Inferior parietal cortex (tissue), 1 donor: ENCODE results near the gene TMC4.
"Not testable (repeated sequence)": the region's sequence is repeated elsewhere in the genome, so short reads cannot be mapped to it uniquely, and the experiment has no call there.

ENCODE experiments used
- DNase-seq: peaks from one replicate; pipeline ENCODE4 v3.0.0-alpha.2; 2016; ENCODE audit errors: extremely low spot score

The TMC4 gene, protein sequence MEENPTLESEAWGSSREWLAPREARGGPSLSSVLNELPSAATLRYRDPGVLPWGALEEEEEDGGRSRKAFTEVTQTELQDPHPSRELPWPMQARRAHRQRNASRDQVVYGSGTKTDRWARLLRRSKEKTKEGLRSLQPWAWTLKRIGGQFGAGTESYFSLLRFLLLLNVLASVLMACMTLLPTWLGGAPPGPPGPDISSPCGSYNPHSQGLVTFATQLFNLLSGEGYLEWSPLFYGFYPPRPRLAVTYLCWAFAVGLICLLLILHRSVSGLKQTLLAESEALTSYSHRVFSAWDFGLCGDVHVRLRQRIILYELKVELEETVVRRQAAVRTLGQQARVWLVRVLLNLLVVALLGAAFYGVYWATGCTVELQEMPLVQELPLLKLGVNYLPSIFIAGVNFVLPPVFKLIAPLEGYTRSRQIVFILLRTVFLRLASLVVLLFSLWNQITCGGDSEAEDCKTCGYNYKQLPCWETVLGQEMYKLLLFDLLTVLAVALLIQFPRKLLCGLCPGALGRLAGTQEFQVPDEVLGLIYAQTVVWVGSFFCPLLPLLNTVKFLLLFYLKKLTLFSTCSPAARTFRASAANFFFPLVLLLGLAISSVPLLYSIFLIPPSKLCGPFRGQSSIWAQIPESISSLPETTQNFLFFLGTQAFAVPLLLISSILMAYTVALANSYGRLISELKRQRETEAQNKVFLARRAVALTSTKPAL

DNA sequence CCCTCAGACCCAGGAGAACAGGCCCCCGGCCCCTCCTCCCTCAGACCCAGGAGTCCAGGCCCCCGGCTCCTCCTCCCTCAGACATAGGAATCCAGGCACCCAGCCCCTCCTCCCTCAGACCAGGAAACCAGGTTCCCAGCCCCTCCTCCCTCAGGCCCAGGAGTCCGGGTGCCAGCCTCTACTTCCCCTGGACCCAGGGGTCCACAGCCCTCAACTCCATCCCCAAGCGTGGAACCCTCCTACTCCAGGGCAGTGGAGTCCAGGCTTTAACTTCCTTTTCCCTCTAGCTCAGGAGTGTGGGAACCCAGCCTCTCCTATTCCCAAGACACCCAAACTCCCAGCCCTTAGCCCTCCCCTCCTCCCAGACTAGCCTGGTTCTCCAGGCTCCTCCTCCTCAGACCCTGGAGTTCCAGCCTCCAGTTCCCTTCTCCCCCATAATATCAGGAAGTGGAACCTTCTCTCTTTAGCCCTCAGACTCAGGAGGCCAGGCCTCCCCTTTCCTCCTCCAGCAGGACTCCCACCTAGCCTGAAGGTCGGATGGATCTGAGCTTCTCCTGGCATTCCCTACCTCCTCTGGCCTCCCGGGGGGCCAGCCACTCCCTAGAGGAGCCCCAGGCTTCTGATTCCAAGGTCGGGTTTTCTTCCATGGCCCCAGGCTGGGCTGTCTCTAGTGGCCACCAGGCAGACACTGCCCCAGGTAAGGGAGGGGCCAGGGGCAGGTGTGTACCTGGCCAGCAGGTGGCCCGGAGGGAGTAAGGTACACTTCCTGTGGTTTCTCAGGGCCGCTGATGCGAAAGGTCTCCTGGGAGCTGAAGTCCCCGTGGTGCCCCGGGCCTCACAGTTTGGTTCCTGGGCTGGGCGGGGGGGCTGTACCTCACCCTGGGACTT lies at the start of gene TMC4:
TSS of gene TMC4 (minus strand) at position 690 of the 888 bp plus-strand sequence. CDS start at position 647, 43 bp downstream.
- no peak for DNase-seq

DNA sequence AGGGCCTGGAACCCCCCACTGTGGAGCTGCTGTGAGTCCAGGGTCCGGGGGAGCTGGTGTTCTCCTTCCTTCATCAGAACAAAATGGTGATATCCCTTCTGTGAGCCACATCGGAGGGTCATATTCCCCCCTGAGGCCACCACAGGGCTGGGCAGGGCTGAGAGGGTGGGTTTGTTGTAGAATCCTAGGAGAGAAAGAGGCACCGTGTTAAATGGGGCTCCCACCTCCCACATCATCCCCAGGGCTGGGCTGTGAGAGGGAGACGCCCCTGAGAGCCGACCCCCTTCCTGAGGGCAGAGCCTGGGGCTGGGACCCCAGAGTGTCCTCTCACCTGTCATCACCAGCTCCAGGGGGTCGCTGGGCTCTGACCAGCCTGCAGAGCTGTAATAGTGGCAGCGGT lies 49.0 kb upstream of the TMC4 start:
- DNase-seq: not testable (repeated sequence)

DNA sequence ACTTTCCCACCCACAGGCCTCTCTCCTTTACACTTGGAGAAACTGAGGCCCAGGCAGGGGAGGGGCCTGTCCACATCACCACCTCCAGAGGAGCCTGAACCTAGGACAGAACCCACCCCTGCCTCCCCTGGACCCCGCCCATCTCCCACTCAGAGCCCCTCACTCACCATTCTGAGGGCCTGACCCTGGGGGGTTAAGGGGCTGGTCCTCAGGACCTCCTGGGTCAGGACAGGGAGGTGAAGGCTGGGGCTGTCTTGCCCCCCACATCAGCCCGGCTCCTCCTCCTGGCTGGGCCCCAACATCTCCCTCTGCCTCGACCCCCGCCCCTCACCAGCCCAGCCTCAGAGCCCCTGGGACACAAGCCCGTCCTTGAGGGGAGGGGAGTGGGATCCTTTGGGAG lies 46.7 kb upstream of the TMC4 start:
- DNase-seq: not testable (repeated sequence)

DNA sequence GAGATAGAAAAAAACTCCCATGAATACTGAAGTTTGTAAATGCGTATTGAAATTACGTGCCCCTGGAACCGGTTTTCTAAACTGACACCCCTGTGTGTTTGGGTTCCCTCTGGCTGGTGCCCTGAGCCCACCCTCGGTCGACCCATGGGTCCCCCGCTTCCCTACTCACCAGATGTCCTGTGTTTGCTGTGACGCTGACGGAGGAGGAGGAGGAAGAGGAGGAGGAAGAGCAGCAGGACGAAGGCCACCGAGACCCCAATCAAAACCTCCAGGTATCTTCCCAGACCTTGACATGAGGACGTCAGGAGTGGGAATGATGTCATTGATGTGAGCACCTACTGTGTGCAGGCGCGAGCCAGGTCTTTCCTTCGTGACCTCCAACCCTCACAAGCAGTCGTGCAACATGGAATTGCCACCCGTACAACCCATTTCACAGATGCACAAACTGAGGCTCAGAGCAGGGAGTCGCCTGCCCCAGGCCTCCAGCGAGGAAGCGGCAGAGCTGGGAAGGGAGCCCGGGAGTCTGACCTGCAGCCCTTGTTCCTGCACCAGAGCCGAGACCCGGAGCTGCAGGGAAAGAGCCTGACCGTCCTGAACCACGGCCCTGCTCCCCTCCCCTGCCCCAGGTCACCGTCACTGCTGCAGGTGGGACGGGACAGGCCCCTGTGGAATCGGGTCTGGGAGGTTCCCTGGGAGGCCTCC lies 46.2 kb upstream of the TMC4 start:
- DNase-seq: no peak

DNA sequence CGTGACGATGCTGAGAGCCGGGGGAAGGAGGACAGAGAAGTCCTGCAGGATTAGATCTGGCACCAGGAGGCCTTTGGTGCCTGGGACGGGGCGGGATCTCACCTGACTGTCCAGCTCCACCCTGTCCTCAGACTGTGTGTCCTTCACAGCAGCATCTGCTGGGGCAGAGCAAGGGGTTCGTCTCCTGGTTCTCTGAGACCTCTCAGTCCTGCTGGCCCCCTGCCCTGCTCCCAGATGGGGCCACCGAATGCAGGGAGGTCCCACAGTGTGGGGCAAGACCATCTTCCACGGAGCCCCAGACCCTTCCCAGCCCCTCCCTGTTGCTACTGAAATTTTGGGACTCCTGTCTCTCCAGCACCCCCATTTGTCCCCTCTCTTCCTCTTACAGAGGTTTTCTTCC lies 45.3 kb upstream of the TMC4 start:
- DNase-seq: no peak

DNA sequence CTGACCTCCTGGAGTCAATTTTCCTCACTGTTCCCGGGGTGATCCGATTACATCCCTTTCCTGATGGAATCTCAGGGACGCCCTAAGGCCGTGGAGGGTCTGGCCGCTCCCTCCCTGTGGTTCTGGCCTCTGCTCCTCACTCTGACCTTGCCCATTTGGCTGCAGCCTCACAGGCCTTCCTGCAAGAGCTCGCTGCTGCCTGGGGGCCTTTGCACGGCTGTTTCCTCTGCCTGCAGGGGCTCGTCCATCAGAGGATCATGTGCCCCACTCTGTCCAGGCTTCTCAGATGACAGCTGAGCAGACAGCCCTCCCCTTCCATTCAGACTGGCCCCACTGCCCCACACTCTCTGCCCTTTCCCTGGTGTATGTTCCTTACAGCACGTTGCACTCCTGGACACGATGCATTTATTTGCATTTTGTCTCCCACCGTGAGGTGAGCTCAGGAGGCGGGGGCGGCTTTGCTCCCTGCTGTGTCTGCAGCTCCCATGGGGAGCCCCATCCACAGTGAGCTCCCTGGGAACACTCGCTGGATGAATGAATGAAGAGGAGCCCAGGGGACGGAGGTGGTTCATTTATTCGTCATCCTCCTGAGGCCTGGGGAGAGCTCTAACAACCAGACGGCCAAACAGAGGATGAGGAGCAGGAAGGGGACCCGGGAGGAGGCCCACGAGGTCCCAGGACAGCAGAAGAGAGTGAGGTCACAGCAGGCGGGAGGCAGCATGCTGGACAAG lies 44.7 kb upstream of the TMC4 start:
- not testable (repeated sequence) for DNase-seq

DNA sequence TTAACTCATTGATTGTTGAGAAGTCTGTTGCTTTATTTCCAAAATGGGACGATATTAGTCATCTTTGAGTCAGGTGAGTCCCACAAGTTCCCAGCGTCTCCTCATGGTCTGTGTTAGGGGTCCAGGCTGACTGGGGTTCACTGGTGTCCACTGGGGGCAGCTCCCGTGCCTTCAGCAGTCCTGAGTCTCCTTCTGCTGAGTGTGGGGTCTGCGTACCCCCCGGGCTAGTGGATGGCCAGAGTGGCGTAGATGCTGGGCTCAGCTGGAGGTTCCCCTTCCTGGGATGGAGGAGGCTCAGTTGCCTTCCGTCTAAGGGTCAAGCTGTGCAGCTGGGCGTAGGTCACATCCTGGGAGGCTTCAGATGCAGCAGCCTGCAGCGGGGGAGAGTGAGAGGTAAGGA lies 43.9 kb upstream of the TMC4 start:
- DNase-seq: no peak

DNA sequence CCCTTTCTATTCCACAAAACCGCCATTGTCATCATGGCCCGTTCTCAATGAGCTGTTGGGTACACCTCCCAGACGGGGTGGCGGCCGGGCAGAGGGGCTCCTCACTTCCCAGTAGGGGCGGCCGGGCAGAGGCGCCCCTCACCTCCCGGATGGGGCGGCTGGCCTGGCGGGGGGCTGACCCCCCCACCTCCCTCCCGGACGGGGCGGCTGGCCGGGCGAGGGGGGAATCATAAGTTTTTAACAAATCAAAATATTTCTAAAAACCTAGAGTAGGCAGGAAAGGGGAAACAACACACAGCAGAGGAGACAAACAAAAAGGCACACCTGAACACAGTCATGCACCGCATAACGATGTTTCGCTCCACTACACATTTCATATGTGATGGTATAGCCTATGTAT lies 41.8 kb upstream of the TMC4 start:
- DNase-seq: not testable (repeated sequence)

DNA sequence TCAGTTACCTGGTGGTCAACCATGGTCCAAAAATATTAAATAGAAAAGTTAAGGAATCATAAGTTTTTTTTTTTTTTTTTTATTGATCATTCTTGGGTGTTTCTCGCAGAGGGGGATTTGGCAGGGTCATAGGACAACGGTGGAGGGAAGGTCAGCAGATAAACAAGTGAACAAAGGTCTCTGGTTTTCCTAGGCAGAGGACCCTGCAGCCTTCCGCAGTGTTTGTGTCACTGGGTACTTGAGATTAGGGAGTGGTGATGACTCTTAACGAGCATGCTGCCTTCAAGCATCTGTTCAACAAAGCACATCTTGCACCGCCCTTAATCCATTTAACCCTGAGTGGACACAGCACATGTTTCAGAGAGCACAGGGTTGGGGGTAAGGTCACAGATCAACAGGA lies 41.3 kb upstream of the TMC4 start:
- DNase-seq: not testable (repeated sequence)

DNA sequence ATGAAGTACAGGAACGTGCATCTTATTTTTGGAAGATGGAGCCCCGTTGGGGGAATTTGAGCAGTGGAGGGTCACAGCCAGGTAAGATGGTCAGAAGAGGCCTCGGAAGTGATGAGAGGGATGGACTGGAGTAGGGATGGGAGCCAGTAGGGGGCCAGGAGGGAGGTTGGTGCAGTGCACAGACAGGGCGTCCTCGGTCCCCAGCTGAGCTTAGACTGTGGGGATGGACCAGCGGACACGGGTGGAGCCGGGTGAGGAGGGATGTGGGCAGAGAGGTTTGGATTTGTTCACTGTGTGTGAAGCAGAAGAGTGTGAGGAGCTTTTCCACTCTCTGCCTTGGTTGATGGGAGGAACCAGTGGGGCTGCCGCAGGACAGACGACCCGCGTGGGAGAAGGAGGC lies 38.3 kb upstream of the TMC4 start:
- no peak for DNase-seq

DNA sequence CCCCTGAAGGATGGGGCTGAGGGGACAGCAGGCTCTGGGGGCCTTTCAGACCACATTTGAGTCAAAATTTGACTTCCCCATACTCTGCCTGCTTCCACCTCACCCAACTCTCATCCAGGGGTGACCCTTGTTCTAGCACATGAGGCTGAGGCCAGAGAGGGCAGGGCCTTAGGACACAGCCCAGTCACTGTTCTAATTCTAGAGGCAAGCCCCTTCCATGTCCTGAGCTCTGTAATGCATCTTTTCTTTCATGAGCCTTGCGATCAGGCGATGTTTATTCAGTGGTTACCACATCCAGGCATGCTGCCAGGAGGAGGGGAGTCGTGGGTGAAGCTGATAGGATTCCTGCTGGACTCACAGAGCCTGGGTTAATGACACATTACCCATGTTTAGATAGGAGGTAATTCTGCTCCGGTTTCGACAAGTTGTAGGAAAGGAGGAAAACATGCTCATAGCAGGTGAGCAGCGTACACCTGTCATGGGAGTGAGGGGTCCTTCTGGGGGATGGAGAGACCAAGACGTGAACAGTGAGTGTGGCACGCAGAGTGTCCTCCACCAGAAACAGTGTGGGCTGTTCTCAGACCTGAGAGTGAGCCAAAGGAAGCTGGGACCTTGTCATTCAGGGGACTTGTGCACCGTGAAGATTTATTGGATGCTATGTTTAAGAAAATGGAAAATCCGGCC lies 37.0 kb upstream of the TMC4 start:
- peak; percentile 91 for DNase-seq

DNA sequence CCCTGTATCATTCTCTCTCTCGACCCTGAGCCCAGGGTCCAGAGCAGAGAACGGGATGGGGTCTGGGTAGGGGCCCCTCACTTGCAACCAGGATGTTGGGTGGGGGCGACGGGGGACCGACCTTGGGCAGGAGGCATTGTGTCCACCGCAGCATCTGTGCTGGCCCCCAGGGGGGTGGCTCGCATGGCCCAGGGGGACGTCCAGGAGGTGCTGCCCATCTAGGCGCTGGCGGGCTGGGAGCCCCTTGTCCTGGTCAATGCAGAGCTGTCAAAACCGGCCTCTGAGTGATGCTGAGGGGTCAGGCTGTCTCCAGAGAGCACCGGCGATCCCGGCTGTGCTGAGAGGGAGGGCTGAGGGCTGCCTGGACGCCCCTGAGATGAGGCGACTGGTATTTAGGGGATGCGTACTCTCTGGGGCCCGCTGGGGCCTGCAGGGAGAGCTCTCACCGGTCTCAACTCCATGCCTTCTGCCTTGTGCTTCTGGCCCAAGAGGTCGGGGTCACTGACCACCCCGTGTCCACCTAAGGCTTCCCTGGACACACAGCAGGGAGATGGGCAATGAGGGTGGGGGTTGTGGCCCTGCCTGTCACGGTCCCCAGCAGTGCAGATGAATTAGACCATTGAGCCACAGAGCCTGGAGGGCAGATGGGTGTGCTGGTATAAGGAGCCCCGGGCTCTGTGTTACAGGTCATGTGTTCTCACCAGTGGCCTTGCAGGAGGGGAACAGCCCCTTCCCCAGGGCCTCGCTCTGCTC lies 36.3 kb upstream of the TMC4 start:
- peak; percentile 38 for DNase-seq

DNA sequence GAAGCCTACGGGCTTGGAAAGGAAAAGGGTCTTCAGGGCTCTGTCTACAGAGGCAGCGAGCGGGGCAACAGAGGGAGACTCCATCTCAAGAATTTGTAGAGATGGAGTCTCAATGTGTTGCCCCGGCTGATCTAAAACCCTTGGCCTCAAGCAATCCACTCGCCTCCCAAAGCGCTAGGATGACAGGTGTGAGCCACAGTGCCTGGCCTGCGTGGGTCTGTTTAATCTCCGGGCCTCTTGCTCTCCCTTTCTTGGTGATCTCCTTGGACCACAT lies 35.8 kb upstream of the TMC4 start:
- DNase-seq: no peak

DNA sequence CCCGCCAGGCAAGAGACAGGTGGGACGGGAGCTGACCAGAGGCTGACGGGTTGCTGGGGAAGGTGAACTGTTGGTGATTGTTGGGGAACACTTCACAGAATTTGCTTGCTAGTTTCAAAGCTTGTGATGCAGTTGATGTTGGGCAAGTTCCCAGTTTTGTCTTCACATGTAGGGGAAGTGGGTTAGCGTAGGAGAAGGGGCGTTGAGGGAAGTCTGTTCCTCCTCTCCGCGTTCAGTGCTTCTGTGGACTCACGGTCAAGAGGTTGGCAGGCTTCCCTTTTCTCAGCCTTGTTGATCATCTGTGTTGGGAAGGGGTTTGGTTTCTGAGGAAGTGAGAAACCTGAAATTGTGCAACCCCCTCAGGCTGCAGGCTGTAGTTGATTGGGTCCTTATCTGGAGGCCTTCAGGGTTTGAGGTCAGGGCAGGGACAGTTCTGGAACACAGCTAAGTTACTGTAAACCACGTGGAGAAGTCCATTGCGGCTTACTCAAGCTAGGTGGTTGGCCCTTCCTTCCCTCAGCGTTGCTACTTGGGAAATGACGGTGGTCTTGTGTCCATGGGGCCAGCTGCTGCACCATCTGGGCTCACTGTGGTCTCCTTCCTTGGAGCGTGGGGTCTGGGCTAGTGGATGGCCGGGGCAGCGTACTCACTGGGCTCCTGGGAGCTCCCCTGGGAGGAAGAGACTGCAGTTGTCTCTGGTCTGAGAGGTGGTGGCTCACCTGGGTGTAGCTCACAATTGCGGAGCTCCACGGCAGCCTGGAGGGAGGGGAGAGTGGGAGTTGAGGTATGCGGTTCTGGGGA lies 35.2 kb upstream of the TMC4 start:
- DNase-seq: peak; percentile 66

DNA sequence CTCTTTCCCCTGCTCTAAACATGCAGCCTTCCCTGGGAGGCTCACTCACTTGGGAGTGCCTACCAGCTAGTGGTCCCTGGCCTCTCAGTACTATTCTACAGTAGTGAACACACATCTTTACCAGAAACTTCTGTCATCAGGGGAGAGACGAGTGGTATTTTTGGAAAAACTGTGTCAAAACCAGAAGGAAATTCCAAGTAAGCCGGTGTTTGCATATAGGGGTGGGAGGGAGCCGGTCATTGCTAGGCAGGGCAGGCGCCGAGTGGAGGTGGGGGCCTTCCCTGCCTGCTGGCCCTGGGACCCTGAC lies 34.7 kb upstream of the TMC4 start:
- no peak for DNase-seq

DNA sequence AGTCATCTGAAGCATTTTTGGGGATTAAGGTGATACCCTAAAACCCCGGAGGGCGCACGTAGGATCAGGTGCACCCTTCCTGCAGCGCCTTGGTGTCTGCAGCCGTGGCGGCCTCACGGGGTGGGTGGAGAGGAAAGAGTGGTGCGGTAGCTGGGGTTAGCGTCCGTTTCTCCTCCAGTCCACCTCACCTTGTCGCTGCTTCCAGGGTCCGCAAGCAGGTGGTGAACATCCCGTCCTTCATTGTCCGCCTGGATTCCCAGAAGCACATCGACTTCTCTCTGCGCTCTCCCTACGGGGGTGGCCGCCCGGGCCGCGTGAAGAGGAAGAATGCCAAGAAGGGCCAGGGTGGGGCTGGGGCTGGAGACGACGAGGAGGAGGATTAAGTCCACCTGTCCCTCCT lies 34.2 kb upstream of the TMC4 start:
- not testable (repeated sequence) for DNase-seq

DNA sequence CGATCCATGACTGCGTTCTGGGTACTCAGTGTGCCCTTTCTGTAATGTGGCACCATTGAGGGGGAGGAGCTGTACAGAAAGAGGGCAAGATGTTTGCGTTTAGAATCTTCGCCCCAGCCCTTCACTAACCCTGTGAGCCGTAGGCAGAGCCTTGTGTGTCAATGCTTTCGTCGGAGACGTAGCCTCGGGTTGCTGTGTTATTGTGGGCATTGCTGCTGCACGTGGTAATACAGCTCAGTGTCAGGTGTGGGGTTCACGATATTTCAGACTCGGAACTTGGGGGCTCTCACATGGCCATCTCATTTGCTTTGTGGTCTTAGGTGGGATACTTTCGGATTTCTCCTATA lies 33.8 kb upstream of the TMC4 start:
- no peak for DNase-seq

DNA sequence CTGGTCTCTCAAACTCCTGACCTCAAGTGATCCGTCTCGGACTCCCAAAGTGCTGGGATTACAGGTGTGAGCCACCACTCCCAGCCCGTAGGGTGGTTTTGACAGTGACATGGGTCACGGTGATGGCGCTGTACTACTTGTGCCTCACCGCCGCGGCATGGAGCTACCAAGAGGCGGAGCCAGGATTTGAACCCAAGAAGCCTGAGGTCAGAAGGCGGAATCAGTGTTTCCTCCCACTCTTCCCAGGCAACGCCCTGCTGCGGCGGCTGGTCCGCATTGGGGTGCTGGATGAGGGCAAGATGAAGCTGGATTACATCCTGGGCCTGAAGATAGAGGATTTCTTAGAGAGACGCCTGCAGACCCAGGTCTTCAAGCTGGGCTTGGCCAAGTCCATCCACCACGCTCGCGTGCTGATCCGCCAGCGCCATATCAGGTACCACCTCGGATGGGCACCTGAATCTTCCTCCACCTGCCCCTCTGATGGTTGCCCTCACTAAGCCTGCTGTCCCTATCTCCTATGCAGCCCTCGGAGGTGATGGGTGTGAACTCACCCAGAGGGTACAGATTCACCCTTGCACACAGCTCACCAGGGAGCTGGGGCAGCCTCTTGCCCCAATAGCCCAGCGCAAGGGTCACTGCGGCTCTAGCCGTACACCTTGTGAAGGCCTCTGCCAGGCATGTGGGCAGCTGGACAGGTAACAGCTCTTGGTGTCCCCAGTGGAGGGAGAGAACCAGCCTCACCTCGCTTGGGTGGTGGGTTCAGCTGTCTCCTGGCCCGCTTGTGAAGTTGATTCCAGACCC lies 33.3 kb upstream of the TMC4 start:
- DNase-seq: no peak
